GM12878 (cell line): Measurements from ENCODE around the gene CC2D1A. TPM values are rescaled to one million over a fixed set of nuclear protein-coding genes. Genes with fewer than 3 reads are reported as not detected.

Source experiments
- ATAC-seq: fragments of 200-7000 bp; cut with Tn5 transposase; 3 replicates; pipeline ENCODE4 v1.9.1; 2020; ENCODE audit warnings: mild to moderate bottlenecking, moderate library complexity
- BruUV-seq: library from RNA; stranded (reverse); fragments of 400-500 nt; replicated peaks from 2 replicates; lab custom pipeline; 2021; lab: Mats Ljungman, UMichigan
- CTCF ChIA-PET: fragments of 300-600 bp; sonication (Branson Sonifier 250); formaldehyde crosslinking; extraction: SDS; loops from one replicate; lab custom pipeline; 2021; ENCODE audit warnings: inconsistent platforms; lab: Yijun Ruan, JAX
- POLR2A ChIA-PET: fragments of 350-600 bp; formaldehyde crosslinking; extraction: SDS; loops from one replicate; lab custom pipeline; 2021; ENCODE audit warnings: inconsistent platforms; lab: Charles Lee
- RAD21 ChIA-PET: fragments of 300-600 bp; sonication (Branson Sonifier 250); formaldehyde crosslinking; loops from one replicate; lab custom pipeline; 2023; ENCODE audit warnings: antibody characterized with exemption; ENCODE audit not compliant: unreplicated experiment; lab: Charles Lee
- SMC1A ChIA-PET: fragments of 300-600 bp; sonication (Branson Sonifier 250); formaldehyde crosslinking; loops from one replicate; lab custom pipeline; 2023; ENCODE audit not compliant: unreplicated experiment, uncharacterized antibody; lab: Charles Lee
- DNase-seq: peaks from one replicate; pipeline ENCODE4 v3.0.0-alpha.2; 2011; ENCODE audit warnings: low read depth, low spot score
- FAIRE-seq: peaks from 3 replicates; lab custom pipeline; 2011; peaks lifted over from hg19 to GRCh38; lab: Jason Lieb, UNC
- H2AFZ ChIP-seq: 2 replicates; pipeline ENCODE4 v1.6.0; 2011; ENCODE audit warnings: low read depth, low read length, control low read depth; ENCODE audit not compliant: control insufficient read depth
- H3K27ac ChIP-seq: 2 replicates; pipeline ENCODE4 v1.5.1; 2011; ENCODE audit warnings: control low read depth; ENCODE audit not compliant: control insufficient read depth, insufficient read depth
- H3K27me3 ChIP-seq, 2 experiments: replicated peaks in 1 of 2; 2 replicates each; pipeline versions ENCODE4 v1.6.0 to v1.6.1; 2011; ENCODE audit warnings: low read length in 1 of 2; ENCODE audit not compliant: control insufficient read depth in 2 of 2, insufficient read depth in 2 of 2
- H3K36me3 ChIP-seq, 2 experiments: 2 replicates each; pipeline ENCODE4 v1.5.1; 2011; ENCODE audit warnings: low read length in 1 of 2; ENCODE audit not compliant: control insufficient read depth in 2 of 2, insufficient read depth in 2 of 2
- H3K4me1 ChIP-seq: 2 replicates; pipeline ENCODE4 v1.6.1; 2011; ENCODE audit warnings: mild to moderate bottlenecking, low read length, moderate library complexity, mixed read lengths; ENCODE audit not compliant: control insufficient read depth, insufficient read depth
- H3K4me2 ChIP-seq: 2 replicates; pipeline ENCODE4 v1.6.0; 2011; ENCODE audit warnings: control low read depth; ENCODE audit not compliant: control insufficient read depth, insufficient read depth
- H3K4me3 ChIP-seq: fragments of 200-600 bp; sonication (generic); 2 replicates; pipeline ENCODE4 v1.5.1; 2016
- H3K79me2 ChIP-seq: 2 replicates; pipeline ENCODE4 v1.6.0; 2011; ENCODE audit warnings: low read length; ENCODE audit not compliant: control insufficient read depth, insufficient read depth
- H3K9ac ChIP-seq: 2 replicates; pipeline ENCODE4 v1.8.0; 2011; ENCODE audit warnings: low read length, control low read depth, mixed read lengths; ENCODE audit not compliant: control insufficient read depth, insufficient read depth
- H3K9me3 ChIP-seq: replicated peaks from 3 replicates; pipeline ENCODE4 v1.5.1; 2011; ENCODE audit warnings: mild to moderate bottlenecking, low read length; ENCODE audit not compliant: control insufficient read depth, insufficient read depth
- H4K20me1 ChIP-seq: 2 replicates; pipeline ENCODE4 v1.6.0; 2011; ENCODE audit not compliant: control insufficient read depth, insufficient read depth
- BCL3 ChIP-seq: IDR thresholded peaks from 2 replicates; pipeline ENCODE4 v1.6.1; 2011; ENCODE audit warnings: borderline replicate concordance, low read depth, mild to moderate bottlenecking, moderate library complexity, low read length; ENCODE audit not compliant: insufficient read depth, poor library complexity, severe bottlenecking
- CBFB ChIP-seq: IDR thresholded peaks from 2 replicates; pipeline ENCODE4 v1.6.1; 2016; ENCODE audit warnings: antibody characterized with exemption, low read depth
- CREB1 ChIP-seq: IDR thresholded peaks from 2 replicates; pipeline ENCODE4 v1.6.1; 2012; ENCODE audit warnings: low read depth, mild to moderate bottlenecking, inconsistent platforms
- E2F4 ChIP-seq: IDR thresholded peaks from 2 replicates; pipeline ENCODE4 v1.6.1; 2012; ENCODE audit warnings: low read depth, low read length, improper control_type of control experiment
- ESRRA ChIP-seq: IDR thresholded peaks from 2 replicates; pipeline ENCODE4 v1.6.1; 2012; ENCODE audit warnings: mild to moderate bottlenecking, low read length, improper control_type of control experiment
- EZH2 ChIP-seq: IDR thresholded peaks from 2 replicates; pipeline ENCODE4 v1.6.1; 2012; ENCODE audit warnings: low read depth, mild to moderate bottlenecking, control low read depth, inconsistent platforms, low read length, borderline replicate concordance; ENCODE audit not compliant: control insufficient read depth
- MAX ChIP-seq: IDR thresholded peaks from 2 replicates; pipeline ENCODE4 v1.6.1; 2012; ENCODE audit warnings: low read depth, low read length, improper control_type of control experiment
- RB1 ChIP-seq: fragments of 450-650 bp; formaldehyde crosslinking; IDR thresholded peaks from 2 replicates; pipeline ENCODE4 v1.6.1; 2017; ENCODE audit warnings: mild to moderate bottlenecking, borderline replicate concordance
- SIN3A ChIP-seq: IDR thresholded peaks from 2 replicates; pipeline ENCODE4 v1.6.1; 2012; ENCODE audit warnings: low read depth, low read length, improper control_type of control experiment
- STAT1 ChIP-seq: fragments of 450-650 bp; conservative IDR thresholded peaks from 2 replicates; pipeline ENCODE4 v1.6.1; 2014; ENCODE audit warnings: antibody characterized with exemption, mild to moderate bottlenecking
- WGBS: methylation state at CpG from one replicate; pipeline ENCODE4 v1.1.6; 2016; ENCODE audit warnings: low lambda C conversion rate; ENCODE audit not compliant: insufficient replicate concordance, insufficient coverage; ENCODE audit errors: missing lambda C conversion rate; 5-methylcytosine and 5-hydroxymethylcytosine counted together
- in situ Hi-C: fragments of 300-500 bp; cut with MboI; formaldehyde crosslinking; loops from 9 replicates; pipeline ENCODE4 v1.14.3; 2018; ENCODE audit warnings: mixed read lengths
- intact Hi-C: fragments of 100-400 bp; cut with micrococcal nuclease; formaldehyde crosslinking; loops from one replicate; pipeline ENCODE4 v1.14.2; 2022; ENCODE audit not compliant: unreplicated experiment
- polyA plus RNA-seq, 11 experiments: library from polyadenylated mRNA; depleted of rRNA in 4 of 11; unstranded in 6 of 11; stranded (reverse) in 5 of 11; fragments of >200 nt; fragmentation: Nextera tagmentation in 4 of 11; fragmentation: Illumina TruSeq in 1 of 11; extraction: Ambion mirVana in 4 of 11; extraction: Trizol in 1 of 11; gene quantifications; 1 replicate in 1 of 11; 2 replicates in 10 of 11; pipeline versions ENCODE4 v1.2.1 to v1.2.3, GENCODE V29; 2011 to 2016; ENCODE audit warnings: inconsistent platforms in 2 of 11, missing spikeins in 2 of 11, low read depth in 1 of 11
- total RNA-seq, 4 experiments: library from RNA; depleted of rRNA in 3 of 4; stranded (reverse); fragments of >200 nt in 3 of 4; fragmentation: Illumina TruSeq in 1 of 4; extraction: Trizol in 1 of 4; gene quantifications; 2 replicates each; pipeline versions ENCODE4 v1.2.1 to v1.2.3, GENCODE V29; 2013 to 2021
- TF ChIP-seq, protein P1 (sequence below): fragments of 450-650 bp; formaldehyde crosslinking; IDR thresholded peaks from 2 replicates; pipeline ENCODE4 v1.4.0; 2020; ENCODE audit warnings: mild to moderate bottlenecking, moderate library complexity
- TF ChIP-seq, protein P2 (sequence below): IDR thresholded peaks from 2 replicates; pipeline ENCODE4 v1.6.1; 2011; ENCODE audit warnings: mild to moderate bottlenecking, low read depth, low read length, moderate library complexity; ENCODE audit not compliant: insufficient replicate concordance
- TF ChIP-seq, protein P3 (sequence below): IDR thresholded peaks from 2 replicates; pipeline ENCODE4 v1.6.1; 2012; ENCODE audit warnings: low read length, inconsistent platforms

CC2D1A gene
- total and polyA plus RNA-seq, 10 of the 15 experiments (the other 5 are each of a cell fraction or from before 2014, with no cell fraction given): 0.13 to 36.1 (median 16.1) TPM

GRCh38 chr19:13908674-13909073 lies 2.7 kb downstream of the CC2D1A start:
- no TSS peak for BruUV-seq
- in situ Hi-C loops (no loop called here), intact Hi-C loops (no loop called here)
- 92% methylated on average over 8 of the region's 8 CpGs for WGBS
- ATAC-seq (no peak), DNase-seq (no peak), FAIRE-seq (no peak)
- RAD21 ChIA-PET: no interaction called here
- Histone ChIP-seq H3K9me3 (no peaks in the 10 kb centered on the region), H3K27ac (no peak overlapping the region), H3K79me2 (peaks cover 5% of the 10 kb centered on the region), H3K27me3 (no peaks in the 10 kb centered on the region), H3K4me3 (no peak overlapping the region), H2AFZ (no peak overlapping the region), H4K20me1 (no peaks in the 10 kb centered on the region), H3K4me2 (no peak overlapping the region), H3K9ac (no peak overlapping the region), H3K4me1 (no peaks in the 10 kb centered on the region; the same call in 1 of the 2 replicates), H3K36me3 (peaks cover 0 to 7% of the 10 kb centered on the region in 2 experiments; a peak in 3 of 4 replicates)
- CTCF ChIA-PET: interaction anchor here (0.7 kb wide), 1 partner anchor 150 kb away, joined by 4 read pairs; no protein-coding TSS in a partner anchor
- POLR2A ChIA-PET: interaction anchor here (0.6 kb wide), 1 partner anchor 139 kb away, joined by 5 read pairs; no protein-coding TSS in a partner anchor
- SMC1A ChIA-PET: no interaction called here
- TF ChIP-seq, protein P1, sequence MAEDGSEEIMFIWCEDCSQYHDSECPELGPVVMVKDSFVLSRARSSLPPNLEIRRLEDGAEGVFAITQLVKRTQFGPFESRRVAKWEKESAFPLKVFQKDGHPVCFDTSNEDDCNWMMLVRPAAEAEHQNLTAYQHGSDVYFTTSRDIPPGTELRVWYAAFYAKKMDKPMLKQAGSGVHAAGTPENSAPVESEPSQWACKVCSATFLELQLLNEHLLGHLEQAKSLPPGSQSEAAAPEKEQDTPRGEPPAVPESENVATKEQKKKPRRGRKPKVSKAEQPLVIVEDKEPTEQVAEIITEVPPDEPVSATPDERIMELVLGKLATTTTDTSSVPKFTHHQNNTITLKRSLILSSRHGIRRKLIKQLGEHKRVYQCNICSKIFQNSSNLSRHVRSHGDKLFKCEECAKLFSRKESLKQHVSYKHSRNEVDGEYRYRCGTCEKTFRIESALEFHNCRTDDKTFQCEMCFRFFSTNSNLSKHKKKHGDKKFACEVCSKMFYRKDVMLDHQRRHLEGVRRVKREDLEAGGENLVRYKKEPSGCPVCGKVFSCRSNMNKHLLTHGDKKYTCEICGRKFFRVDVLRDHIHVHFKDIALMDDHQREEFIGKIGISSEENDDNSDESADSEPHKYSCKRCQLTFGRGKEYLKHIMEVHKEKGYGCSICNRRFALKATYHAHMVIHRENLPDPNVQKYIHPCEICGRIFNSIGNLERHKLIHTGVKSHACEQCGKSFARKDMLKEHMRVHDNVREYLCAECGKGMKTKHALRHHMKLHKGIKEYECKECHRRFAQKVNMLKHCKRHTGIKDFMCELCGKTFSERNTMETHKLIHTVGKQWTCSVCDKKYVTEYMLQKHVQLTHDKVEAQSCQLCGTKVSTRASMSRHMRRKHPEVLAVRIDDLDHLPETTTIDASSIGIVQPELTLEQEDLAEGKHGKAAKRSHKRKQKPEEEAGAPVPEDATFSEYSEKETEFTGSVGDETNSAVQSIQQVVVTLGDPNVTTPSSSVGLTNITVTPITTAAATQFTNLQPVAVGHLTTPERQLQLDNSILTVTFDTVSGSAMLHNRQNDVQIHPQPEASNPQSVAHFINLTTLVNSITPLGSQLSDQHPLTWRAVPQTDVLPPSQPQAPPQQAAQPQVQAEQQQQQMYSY (CRISPR knock-in tag): no peak
- TF ChIP-seq, protein P2, sequence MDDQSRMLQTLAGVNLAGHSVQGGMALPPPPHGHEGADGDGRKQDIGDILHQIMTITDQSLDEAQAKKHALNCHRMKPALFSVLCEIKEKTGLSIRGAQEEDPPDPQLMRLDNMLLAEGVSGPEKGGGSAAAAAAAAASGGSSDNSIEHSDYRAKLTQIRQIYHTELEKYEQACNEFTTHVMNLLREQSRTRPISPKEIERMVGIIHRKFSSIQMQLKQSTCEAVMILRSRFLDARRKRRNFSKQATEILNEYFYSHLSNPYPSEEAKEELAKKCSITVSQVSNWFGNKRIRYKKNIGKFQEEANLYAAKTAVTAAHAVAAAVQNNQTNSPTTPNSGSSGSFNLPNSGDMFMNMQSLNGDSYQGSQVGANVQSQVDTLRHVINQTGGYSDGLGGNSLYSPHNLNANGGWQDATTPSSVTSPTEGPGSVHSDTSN: no peak
- TF ChIP-seq E2F4 (no peak), MAX (no peak), ESRRA (no peak), RB1 (no peak), BCL3 (no peak), SIN3A (no peak), STAT1 (no peak), EZH2 (no peak), CREB1 (no peak), CBFB (no peak)
- TF ChIP-seq, protein P3, sequence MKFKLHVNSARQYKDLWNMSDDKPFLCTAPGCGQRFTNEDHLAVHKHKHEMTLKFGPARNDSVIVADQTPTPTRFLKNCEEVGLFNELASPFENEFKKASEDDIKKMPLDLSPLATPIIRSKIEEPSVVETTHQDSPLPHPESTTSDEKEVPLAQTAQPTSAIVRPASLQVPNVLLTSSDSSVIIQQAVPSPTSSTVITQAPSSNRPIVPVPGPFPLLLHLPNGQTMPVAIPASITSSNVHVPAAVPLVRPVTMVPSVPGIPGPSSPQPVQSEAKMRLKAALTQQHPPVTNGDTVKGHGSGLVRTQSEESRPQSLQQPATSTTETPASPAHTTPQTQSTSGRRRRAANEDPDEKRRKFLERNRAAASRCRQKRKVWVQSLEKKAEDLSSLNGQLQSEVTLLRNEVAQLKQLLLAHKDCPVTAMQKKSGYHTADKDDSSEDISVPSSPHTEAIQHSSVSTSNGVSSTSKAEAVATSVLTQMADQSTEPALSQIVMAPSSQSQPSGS: no peak
